SK-N-SH (cell line): ENCODE results near the gene CCDC57.

Experiments
- EP300 ChIP-seq, 2 experiments: IDR thresholded peaks; 2 replicates each; pipeline versions ENCODE4 v1.4.0 to v1.6.1; 2012; ENCODE audit warnings: borderline replicate concordance in 1 of 2, low read depth in 1 of 2, low read length in 1 of 2
- MEF2A ChIP-seq: IDR thresholded peaks from 2 replicates; pipeline ENCODE4 v1.4.0; 2012; ENCODE audit warnings: low read depth, borderline replicate concordance
- POLR2AphosphoS5 ChIP-seq: IDR thresholded peaks from 2 replicates; pipeline ENCODE4 v1.6.1; 2012; ENCODE audit warnings: low read depth, low read length
- RCOR1 ChIP-seq: fragments of 150-350 bp; IDR thresholded peaks from 2 replicates; pipeline ENCODE4 v1.6.1; 2017; ENCODE audit warnings: antibody characterized with exemption, low read length
- YY1 ChIP-seq: IDR thresholded peaks from 2 replicates; pipeline ENCODE4 v1.4.0; 2012; ENCODE audit warnings: low read depth, mild to moderate bottlenecking
- TF ChIP-seq, protein P1 (sequence below): fragments of 200-600 bp; sonication (generic); IDR thresholded peaks from 2 replicates; pipeline ENCODE4 v1.6.1; 2017; ENCODE audit warnings: antibody characterized with exemption, mild to moderate bottlenecking, moderate library complexity
- TF ChIP-seq, protein P2 (sequence below): IDR thresholded peaks from 2 replicates; pipeline ENCODE4 v1.6.1; 2012; ENCODE audit warnings: mild to moderate bottlenecking, low read depth, low read length, moderate library complexity
- TF ChIP-seq, protein P3 (sequence below): IDR thresholded peaks from 2 replicates; pipeline ENCODE4 v1.4.0; 2012; ENCODE audit warnings: low read depth

DNA sequence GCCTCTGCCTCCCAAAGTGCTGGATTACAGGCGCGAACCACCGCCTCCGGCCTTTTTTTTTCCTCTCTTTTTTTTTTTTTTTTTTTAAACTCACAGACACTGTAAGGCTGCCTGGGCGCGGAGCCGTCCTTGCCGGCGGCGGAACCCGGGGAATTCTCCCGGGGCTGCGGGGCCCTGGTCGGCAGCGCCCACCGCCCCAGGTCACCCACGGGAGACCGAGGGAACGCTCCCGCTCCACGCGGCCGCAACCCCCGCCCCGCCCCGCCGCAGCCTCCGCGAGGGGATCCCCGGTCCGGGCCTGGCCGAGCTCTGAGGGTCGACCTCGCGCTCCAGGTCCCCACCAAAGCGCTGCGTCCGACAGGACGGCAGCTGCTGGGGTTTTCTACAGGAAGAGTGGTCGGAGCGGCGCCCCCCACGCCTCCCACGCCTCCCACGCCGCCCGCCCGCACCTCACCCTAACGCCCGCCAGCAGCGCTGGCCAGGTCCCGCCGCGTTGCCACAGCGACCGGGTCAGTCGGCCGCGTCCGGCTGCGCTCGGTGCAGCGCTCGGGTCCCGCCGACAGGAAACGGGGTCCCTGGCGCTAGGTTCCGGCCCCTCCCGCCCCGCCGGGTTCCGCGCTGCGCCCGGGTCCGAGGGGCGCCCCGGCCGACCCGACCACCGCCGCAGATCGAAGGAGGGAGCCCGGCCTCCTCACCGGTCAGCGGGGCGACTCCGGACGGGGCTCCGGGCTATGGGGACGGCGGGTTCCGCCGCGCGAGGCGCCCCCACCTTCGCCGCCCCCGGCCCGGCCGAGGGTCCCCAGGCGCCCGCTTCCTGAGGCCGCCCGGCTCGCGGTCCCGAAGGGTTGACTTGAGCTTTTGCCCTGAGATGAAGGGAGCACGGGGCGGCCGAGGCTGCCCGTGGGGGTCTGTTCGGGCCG, at the start of gene CCDC57:
- TF ChIP-seq MEF2A, result no peak
- TF ChIP-seq, protein P1, sequence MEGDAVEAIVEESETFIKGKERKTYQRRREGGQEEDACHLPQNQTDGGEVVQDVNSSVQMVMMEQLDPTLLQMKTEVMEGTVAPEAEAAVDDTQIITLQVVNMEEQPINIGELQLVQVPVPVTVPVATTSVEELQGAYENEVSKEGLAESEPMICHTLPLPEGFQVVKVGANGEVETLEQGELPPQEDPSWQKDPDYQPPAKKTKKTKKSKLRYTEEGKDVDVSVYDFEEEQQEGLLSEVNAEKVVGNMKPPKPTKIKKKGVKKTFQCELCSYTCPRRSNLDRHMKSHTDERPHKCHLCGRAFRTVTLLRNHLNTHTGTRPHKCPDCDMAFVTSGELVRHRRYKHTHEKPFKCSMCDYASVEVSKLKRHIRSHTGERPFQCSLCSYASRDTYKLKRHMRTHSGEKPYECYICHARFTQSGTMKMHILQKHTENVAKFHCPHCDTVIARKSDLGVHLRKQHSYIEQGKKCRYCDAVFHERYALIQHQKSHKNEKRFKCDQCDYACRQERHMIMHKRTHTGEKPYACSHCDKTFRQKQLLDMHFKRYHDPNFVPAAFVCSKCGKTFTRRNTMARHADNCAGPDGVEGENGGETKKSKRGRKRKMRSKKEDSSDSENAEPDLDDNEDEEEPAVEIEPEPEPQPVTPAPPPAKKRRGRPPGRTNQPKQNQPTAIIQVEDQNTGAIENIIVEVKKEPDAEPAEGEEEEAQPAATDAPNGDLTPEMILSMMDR, result no peak
- TF ChIP-seq RCOR1, result peak; percentile 65; the same call in 1 of the 2 replicates
- TF ChIP-seq POLR2AphosphoS5, result 0 out of 2 replicates have a peak, but pooled peaks have one; percentile 18
- TF ChIP-seq, protein P2, sequence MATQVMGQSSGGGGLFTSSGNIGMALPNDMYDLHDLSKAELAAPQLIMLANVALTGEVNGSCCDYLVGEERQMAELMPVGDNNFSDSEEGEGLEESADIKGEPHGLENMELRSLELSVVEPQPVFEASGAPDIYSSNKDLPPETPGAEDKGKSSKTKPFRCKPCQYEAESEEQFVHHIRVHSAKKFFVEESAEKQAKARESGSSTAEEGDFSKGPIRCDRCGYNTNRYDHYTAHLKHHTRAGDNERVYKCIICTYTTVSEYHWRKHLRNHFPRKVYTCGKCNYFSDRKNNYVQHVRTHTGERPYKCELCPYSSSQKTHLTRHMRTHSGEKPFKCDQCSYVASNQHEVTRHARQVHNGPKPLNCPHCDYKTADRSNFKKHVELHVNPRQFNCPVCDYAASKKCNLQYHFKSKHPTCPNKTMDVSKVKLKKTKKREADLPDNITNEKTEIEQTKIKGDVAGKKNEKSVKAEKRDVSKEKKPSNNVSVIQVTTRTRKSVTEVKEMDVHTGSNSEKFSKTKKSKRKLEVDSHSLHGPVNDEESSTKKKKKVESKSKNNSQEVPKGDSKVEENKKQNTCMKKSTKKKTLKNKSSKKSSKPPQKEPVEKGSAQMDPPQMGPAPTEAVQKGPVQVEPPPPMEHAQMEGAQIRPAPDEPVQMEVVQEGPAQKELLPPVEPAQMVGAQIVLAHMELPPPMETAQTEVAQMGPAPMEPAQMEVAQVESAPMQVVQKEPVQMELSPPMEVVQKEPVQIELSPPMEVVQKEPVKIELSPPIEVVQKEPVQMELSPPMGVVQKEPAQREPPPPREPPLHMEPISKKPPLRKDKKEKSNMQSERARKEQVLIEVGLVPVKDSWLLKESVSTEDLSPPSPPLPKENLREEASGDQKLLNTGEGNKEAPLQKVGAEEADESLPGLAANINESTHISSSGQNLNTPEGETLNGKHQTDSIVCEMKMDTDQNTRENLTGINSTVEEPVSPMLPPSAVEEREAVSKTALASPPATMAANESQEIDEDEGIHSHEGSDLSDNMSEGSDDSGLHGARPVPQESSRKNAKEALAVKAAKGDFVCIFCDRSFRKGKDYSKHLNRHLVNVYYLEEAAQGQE, result peak; percentile 69; the same call in 1 of the 2 replicates
- TF ChIP-seq YY1, result no peak
- TF ChIP-seq, protein P3, sequence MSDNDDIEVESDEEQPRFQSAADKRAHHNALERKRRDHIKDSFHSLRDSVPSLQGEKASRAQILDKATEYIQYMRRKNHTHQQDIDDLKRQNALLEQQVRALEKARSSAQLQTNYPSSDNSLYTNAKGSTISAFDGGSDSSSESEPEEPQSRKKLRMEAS, result peak; percentile 21
- TF ChIP-seq EP300 (IDR thresholded peaks at IDR 0.05; ENCODE audit: borderline replicate concordance in 1 of 2, low read depth in 1 of 2, low read length in 1 of 2), result peak in 1 of 2 experiments; percentile 13; a peak in 1 of 4 replicates
